ENCODE results near the gene GOSR2. TPM values are rescaled to one million over a fixed set of nuclear protein-coding genes. Genes with fewer than 3 reads are reported as not detected.

The GOSR2 gene
- total and polyA plus RNA-seq, 2 of the 13 experiments (the other 11 are each of a cell fraction or from before 2014, with no cell fraction given) = 61.5 to 63.9 TPM

- TF ChIP-seq ZNF407 (CRISPR knock-in tag; IDR thresholded peaks at IDR 0.05; ENCODE audit: not compliant biosample characterization) = peak; percentile 29
- peak; percentile 75 for TF ChIP-seq TBL1XR1 (IDR thresholded peaks at IDR 0.05; ENCODE audit: borderline replicate concordance, low read length, partially characterized antibody)
- peak; percentile 81; the same call in 1 of the 2 replicates for TF ChIP-seq GTF3A (CRISPR knock-in tag; conservative IDR thresholded peaks at IDR 0.05)
- TF ChIP-seq, protein P1, sequence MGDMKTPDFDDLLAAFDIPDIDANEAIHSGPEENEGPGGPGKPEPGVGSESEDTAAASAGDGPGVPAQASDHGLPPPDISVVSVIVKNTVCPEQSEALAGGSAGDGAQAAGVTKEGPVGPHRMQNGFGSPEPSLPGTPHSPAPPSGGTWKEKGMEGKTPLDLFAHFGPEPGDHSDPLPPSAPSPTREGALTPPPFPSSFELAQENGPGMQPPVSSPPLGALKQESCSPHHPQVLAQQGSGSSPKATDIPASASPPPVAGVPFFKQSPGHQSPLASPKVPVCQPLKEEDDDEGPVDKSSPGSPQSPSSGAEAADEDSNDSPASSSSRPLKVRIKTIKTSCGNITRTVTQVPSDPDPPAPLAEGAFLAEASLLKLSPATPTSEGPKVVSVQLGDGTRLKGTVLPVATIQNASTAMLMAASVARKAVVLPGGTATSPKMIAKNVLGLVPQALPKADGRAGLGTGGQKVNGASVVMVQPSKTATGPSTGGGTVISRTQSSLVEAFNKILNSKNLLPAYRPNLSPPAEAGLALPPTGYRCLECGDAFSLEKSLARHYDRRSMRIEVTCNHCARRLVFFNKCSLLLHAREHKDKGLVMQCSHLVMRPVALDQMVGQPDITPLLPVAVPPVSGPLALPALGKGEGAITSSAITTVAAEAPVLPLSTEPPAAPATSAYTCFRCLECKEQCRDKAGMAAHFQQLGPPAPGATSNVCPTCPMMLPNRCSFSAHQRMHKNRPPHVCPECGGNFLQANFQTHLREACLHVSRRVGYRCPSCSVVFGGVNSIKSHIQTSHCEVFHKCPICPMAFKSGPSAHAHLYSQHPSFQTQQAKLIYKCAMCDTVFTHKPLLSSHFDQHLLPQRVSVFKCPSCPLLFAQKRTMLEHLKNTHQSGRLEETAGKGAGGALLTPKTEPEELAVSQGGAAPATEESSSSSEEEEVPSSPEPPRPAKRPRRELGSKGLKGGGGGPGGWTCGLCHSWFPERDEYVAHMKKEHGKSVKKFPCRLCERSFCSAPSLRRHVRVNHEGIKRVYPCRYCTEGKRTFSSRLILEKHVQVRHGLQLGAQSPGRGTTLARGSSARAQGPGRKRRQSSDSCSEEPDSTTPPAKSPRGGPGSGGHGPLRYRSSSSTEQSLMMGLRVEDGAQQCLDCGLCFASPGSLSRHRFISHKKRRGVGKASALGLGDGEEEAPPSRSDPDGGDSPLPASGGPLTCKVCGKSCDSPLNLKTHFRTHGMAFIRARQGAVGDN (CRISPR knock-in tag; IDR thresholded peaks at IDR 0.05) = peak; percentile 100
- no peak for TF ChIP-seq ATF3 (CRISPR knock-in tag; IDR thresholded peaks at IDR 0.05)
- TF ChIP-seq ZNF776 (CRISPR knock-in tag; IDR thresholded peaks at IDR 0.05) = no peak
- peak; percentile 85; the same call in 1 of the 2 replicates for TF ChIP-seq IRF1 (CRISPR knock-in tag; IDR thresholded peaks at IDR 0.05; ENCODE audit: low read depth)
- TF ChIP-seq SRSF4 (IDR thresholded peaks at IDR 0.05; ENCODE audit: low read depth, low read length, poor library complexity, severe bottlenecking) = no peak
- TF ChIP-seq ZNF891 (CRISPR knock-in tag; IDR thresholded peaks at IDR 0.05) = peak; percentile 91
- peak; percentile 69; the same call in 1 of the 2 replicates for TF ChIP-seq YEATS2 (CRISPR knock-in tag; IDR thresholded peaks at IDR 0.05; ENCODE audit: borderline replicate concordance)
- peak; percentile 96; the same call in 1 of the 2 replicates for TF ChIP-seq ZNF766 (CRISPR knock-in tag; IDR thresholded peaks at IDR 0.05; ENCODE audit: borderline replicate concordance)
- TF ChIP-seq ZBTB42 (CRISPR knock-in tag; IDR thresholded peaks at IDR 0.05) = no peak
- 0 out of 2 replicates have a peak, but pooled peaks have one; percentile 66 for TF ChIP-seq ZSCAN12 (CRISPR knock-in tag; IDR thresholded peaks at IDR 0.05)
These were observed 20.8 kb downstream of the GOSR2 start (continued) for GRCh38 chr17:46943501-46944393.

Measured in HepG2 (cell line).